ENCODE results near the gene JAZF1.

Gene JAZF1

DNA sequence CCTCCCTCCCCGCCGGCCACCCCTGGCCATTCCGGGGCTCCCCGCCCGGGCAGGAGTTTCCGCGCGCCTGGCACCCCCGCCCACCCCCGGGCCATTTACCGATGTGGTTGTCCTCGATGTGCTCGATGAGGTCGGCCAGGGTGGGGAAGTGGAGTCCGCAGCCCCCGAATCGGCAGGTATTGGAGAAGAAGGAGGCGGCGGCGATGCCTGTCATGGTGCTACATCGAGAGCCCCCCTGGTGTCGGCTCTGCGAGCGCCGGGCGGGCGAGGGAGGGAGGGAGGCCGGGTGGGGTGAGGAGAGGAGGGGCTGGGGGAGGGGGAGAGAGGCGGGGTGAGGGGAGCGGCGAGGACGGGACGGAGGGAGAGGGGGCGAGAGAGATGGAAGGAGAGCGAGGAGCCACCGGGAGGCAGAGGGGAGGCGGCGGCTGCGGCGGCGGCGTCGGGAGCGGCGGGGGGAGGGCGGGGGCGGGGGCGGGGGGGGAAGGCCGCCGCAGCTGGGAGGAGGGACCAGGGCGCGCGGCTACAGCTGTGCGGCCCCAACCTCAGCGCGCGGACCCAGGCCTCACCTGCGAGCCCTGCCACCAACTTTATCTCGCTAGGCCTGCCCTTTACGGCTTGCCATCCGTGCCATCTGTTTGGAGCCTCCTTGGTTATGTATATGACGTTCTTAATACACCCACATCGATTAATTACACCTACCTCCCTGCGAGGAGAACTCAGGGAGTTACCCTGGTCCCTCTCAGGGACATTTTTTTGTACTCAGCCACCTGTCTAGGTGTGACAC lies at the start of gene JAZF1:
TSS of gene JAZF1 (minus strand) at position 432 of the 784 bp plus-strand sequence.
- FAIRE-seq, result no peak

DNA sequence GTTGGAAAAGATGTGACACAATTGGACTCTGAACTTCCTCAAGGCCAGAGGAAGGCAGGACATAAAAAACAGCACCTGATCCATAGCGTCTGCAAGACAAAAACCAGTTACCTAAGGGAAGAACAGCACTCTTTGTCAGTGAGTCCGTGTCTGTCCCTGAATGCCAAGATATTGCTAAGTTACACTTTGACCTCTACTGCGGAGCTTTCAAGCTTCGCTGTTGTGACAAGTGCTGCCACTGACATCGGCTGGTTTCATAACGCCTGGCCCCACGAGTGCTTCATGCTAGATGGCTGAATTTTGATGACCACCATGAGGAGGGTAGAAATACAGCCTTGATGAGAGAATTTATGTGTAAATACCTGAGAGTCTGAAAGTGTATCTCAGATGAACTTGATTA lies 49.7 kb upstream of the JAZF1 start:
- FAIRE-seq, result no peak

- no peak for FAIRE-seq
Measured at GRCh38 chr7:28228396-28228795, 47.8 kb upstream of the JAZF1 start.

DNA sequence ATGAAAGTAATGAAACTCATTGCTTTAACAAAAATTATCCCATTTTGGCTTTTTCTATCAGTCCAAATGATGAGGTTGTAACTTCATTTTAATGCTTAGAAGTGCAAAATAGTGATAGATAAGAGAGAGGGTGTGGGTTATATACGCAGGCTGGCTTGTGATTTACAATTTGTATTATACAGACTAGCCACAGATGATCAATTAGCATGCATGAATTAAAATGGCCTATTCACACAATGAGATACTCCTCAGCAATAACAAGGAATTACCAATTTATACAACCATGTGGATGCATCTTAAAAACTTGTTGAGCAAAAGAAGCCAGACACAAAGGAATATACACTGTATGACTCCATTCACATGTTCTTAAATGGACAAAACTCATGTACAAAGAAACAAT lies 45.4 kb upstream of the JAZF1 start:
- no peak for FAIRE-seq

- FAIRE-seq, result no peak
Measured at GRCh38 chr7:28225576-28225975, 45.0 kb upstream of the JAZF1 start.

DNA sequence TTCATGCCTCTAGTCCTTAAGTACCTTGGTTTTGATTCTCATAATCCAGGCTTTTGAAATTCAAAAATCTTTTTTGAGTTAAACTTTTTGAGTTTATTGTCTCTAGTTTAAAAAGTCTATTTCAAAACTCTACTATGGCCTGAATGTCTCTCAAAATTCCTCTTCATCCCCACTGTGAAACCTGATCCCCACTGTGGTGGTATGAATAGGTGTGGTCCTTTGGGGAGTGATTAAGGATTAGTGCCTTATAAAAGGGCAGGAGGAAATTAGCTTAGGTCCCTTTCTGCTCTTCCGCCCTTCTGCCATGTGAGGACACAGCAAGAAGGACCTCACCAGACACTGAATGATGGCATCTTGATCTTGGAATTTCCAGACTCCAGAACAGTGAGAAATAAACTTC lies 44.1 kb upstream of the JAZF1 start:
- no peak for FAIRE-seq

DNA sequence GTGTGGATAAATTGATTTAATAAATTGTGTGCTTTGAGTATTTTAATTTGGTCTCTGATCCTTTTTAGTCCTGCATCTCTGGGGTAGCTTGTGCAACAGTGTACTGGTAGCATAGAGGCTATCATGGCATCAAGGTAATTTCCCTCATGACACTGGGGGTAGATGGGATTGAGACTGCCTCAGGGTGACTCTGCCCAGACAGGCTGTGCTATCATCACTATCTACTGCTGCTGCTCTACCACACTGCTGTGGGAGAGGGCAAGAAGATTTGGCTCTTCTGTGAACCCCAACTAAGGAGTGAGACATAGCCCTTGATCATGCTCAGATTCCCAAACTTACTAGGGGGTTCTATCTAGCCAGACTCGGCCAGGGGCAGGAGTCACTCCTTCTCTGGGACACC lies 43.6 kb upstream of the JAZF1 start:
- FAIRE-seq, result no peak

DNA sequence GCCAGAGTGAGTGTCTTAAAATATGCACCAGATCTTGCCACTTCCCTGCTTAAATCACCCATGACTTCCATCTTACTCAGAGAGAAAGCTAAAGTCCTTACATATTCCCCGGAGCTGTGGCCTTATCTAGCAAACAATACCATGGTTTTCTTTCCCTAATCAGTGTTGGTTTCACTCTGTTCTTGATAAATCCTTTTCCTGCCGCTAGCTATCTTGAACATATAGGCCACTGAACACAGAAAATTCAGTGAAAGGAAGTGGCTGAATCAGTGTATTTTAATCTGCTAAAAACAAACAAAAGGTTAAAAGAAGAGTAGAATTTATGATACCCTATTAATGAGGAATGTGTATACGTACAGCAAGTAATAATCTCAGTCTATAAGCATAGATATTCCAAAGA lies 42.0 kb upstream of the JAZF1 start:
- FAIRE-seq, result no peak

DNA sequence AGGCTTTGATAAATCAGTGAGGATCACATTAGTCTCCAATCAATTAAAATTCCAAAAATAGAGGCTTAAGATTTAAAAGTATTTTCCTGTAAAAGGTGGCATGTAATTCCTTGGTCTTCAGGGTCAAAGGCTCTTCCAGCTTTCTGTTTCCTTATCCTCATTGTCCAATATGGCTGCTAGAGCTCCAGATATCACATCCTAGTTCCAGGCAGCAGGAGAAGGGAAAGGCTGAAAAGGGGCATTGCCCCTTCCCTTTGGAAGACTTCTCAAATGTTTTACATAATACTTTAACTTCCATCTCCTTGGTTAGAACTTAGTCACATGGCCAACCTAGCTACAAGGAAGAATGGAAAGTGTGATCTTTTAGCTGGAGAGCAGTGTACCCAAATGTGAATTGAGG lies 39.2 kb upstream of the JAZF1 start:
- FAIRE-seq, result no peak

DNA sequence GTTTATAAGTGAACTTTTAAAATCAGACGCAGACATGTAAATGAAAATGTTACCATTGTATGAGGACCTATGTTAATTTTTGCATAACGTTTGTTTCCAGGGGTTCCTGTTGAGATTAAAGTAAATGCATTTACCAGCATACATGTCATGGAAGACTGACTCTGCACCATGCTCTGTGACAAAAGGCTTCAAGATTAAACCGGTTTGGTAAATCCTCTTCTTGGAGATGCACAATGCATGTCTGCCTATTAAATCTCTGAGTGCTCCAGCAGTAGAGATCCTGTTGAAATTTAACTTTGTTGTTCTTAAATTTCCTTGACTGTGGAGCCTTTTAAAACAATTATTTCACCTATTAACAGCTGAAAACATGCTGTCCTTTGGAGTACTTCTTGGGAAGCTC lies 36.5 kb upstream of the JAZF1 start:
- no peak for FAIRE-seq

- FAIRE-seq, result no peak
Measured at GRCh38 chr7:28211006-28211405, 30.4 kb upstream of the JAZF1 start.

DNA sequence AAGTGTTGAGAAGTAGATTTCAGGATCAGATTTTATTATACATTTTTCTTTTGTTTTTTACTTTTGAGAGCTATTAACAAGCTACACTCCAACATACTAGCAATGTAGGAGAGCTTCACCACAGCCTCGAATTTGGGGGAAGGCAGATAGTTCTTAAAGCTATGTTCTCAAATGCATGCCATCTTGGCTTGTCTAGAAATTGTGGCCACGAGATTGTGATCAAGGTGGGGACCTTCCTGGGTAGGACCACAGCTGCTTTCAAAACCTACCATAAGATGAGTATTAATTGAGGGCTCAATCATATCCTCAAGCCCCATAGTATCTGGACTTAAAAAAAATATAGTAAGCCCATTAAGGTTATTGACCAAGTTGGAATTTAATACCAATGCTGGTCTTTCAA lies 27.9 kb upstream of the JAZF1 start:
- no peak for FAIRE-seq

- no peak for FAIRE-seq
Measured at GRCh38 chr7:28207486-28208158, 27.0 kb upstream of the JAZF1 start.

DNA sequence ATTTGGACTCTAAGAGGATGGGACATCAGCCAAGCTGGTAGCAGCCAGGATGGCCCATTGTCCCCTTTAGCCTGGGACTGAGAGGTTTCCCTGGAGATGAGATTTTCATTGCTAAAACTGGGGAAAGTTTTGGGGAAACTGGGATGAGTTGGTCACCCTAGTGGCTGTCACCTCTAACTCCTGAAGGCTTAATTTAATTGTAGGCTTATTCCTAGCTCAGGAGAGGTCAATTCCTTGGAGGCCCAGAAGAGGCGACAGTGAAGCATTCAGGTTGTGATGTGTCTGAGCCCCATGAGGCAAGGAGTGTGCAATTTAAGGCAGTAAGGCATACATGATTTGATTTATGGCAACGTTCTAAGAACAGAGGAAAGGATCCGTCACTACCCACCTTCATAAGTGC lies 24.9 kb upstream of the JAZF1 start:
- FAIRE-seq, result no peak

GRCh38 chr7:28203508-28204240 lies 23.1 kb upstream of the JAZF1 start:
- FAIRE-seq, result no peak

- FAIRE-seq, result no peak
Measured at GRCh38 chr7:28202222-28202621, 21.6 kb upstream of the JAZF1 start.

GRCh38 chr7:28201131-28201530 lies 20.5 kb upstream of the JAZF1 start:
- no peak for FAIRE-seq

GRCh38 chr7:28200598-28200997 lies 20.0 kb upstream of the JAZF1 start:
- no peak for FAIRE-seq

GRCh38 chr7:28199021-28199510 lies 18.5 kb upstream of the JAZF1 start:
- FAIRE-seq, result no peak

- FAIRE-seq, result no peak
Measured at GRCh38 chr7:28195910-28196620, 15.5 kb upstream of the JAZF1 start.

DNA sequence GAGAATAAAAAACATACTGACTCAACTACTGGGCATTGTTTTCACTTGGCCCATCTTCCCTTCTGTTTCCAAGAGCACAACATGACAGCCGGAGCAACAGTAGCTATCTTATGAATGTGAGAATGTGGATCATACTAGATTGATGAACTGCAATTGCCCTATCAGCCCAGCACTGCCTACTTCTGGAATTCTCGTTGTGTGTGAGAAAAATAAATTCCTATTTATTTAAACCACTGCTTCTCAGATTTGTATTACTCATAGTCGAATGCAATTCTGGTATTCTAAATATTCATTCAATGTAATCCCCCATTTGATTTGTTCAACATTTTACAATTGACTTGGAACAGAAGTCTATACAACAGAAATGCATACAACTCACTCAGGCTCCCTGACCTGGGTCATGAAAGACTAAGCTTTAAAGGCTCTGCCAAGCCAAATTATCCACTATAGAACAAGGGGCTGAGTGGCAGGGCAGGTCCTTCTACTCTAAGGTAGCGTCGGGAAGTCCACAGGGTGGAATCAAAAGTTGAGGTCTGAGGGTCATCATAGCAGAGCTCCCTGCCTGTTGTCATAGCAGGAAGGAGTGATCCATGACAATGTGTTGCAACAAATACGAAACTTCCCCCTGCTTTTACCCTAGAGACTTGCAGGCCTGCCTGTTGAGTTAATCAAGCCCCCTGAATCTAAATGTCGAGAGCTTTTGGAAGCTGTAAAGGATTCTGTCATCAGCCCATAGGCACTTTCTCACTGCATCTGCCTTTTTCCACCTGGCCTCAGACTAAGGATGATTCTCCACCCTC lies 12.4 kb upstream of the JAZF1 start:
- no peak for FAIRE-seq

DNA sequence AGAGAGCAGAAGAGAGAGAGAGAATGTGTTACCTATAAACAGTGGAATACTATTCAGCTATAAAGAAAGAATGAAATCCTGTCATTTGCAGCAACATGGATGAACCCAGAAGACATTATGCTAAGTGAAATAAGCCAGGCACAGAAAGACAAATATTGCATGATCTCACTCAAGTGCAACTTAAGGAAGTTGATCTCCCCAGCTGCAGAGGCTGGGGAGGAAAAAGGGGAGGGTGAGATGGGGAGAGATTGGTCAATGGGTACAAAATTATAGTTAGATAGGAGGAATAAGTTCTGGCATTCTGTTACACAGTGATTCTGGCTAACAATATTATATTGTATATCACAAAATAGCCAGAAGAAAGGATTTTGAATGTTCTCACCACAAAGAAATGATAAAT lies 11.2 kb upstream of the JAZF1 start:
- FAIRE-seq, result no peak

All from A204.1 (cell line).